Measurements from ENCODE around the gene IL17REL.
"Not testable (repeated sequence)": the region's sequence is repeated elsewhere in the genome, so short reads cannot be mapped to it uniquely, and the experiment has no call there.

GRCh38 chr22:49989826-49990225 lies 22.7 kb downstream of the IL17REL start:
- TF ChIP-seq CTCF (IDR thresholded peaks at IDR 0.05); POLR2AphosphoS5 (IDR thresholded peaks at IDR 0.05; ENCODE audit: insufficient read depth in 1 of 2, low read depth in 1 of 2): not testable (repeated sequence)
